GM19025 (cell line): ENCODE data around the gene SRCAP.
A peak's percentile ranks its signal among the peaks of the same experiment; 100 is the strongest.

Source experiments
- ATAC-seq: cut with Tn5 transposase; IDR thresholded peaks from one replicate; pipeline ENCODE4 v1.9.1; 2021; ENCODE audit warnings: mild to moderate bottlenecking, low read depth, moderate library complexity; ENCODE audit not compliant: unreplicated experiment

The SRCAP gene

DNA sequence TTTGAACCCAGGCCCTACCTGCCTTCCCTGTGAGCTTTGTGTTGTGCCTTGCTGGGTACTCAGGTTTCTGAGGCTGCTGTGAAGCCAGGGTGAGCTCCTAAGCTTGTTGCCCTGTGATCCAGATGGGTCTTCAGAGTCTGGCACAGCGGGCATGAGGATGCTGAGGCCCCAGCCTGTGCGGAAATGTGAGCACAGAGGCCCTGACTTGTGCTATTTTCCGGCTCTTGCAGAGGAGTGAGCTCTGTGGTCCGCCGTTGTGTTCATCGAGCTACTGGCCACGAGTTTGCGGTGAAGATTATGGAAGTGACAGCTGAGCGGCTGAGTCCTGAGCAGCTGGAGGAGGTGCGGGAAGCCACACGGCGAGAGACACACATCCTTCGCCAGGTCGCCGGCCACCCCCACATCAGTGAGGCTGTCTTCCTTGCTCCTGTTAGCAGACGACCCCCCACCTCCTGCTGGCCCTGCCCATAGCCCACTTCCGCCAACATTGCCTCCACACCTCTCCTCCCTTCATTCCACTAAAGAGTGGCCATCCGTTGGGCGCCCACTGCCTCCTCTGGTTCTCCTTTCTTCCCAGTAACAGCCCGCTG is 52.0 kb downstream of the SRCAP start:
- ATAC-seq, result no peak

DNA sequence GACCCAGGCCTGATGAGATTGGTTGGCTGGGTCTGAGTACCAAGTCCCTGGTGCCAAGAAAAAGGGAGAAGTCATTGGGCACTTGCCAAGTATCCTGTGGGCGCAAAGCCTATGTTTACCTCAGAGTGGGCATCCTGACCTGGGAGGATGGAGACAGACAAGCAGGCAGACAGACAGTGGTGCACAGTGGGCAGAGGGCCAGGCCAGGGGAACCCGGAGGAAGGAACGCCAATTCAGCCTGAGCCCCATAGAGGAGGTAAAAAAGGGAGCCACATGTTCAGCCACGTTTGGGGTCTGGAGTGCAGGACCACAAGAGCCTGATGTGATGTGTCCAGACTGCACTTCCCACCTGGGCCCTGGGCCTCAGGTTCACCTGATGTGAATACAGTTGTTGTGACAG is 54.6 kb downstream of the SRCAP start:
- ATAC-seq, result no peak

DNA sequence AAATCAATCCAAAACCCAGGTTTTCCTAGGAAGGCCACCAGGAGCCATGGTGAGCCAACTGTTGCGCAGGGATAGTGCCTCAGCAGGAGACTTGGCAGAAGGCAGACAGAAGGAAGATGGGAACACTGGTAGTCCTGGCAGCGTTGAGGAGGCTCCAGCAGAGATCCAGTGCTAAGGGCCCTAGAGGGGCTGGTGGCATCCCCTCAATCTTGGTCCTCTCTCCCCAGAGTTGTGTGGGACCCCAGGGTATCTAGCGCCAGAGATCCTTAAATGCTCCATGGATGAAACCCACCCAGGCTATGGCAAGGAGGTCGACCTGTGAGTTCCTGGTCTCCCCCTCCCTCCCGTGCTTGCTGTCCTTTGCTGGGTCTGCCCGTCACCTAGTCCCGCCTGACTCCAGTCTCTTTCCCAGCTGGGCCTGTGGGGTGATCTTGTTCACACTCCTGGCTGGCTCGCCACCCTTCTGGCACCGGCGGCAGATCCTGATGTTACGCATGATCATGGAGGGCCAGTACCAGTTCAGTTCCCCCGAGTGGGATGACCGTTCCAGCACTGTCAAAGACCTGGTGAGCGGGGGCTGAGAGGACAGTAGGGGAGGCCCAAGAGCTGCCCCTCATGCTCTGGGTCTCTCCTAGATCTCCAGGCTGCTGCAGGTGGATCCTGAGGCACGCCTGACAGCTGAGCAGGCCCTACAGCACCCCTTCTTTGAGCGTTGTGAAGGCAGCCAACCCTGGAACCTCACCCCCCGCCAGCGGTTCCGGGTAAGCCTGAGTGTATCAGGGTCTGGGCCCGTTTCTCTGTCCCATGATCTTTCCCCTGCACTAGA is 57.2 kb downstream of the SRCAP start:
- ATAC-seq, result no peak

DNA sequence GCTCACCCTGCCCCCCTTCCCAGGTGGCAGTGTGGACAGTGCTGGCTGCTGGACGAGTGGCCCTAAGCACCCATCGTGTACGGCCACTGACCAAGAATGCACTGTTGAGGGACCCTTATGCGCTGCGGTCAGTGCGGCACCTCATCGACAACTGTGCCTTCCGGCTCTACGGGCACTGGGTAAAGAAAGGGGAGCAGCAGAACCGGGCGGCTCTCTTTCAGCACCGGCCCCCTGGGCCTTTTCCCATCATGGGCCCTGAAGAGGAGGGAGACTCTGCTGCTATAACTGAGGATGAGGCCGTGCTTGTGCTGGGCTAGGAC is 57.8 kb downstream of the SRCAP start:
- no peak for ATAC-seq

DNA sequence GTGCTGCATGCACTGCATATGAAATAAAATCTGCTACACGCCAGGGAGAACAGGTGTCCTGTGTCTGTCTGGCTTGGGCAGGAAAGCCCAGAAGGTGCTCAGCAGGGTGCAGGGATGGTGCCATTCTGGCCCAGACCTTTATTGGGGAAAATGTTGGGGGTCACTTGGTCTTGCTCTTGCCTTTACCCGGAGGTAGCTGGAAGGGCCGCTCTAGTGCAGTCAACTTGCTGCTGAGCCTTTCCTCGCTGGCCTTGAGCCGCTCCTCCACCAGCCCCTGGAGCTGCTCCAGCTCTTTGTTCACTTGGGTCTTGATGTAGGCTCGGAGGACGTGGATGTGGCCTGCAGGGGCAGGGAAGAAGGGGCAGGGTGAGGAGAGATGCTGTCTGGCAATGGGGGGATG is 58.3 kb downstream of the SRCAP start:
- ATAC-seq, result no peak

DNA sequence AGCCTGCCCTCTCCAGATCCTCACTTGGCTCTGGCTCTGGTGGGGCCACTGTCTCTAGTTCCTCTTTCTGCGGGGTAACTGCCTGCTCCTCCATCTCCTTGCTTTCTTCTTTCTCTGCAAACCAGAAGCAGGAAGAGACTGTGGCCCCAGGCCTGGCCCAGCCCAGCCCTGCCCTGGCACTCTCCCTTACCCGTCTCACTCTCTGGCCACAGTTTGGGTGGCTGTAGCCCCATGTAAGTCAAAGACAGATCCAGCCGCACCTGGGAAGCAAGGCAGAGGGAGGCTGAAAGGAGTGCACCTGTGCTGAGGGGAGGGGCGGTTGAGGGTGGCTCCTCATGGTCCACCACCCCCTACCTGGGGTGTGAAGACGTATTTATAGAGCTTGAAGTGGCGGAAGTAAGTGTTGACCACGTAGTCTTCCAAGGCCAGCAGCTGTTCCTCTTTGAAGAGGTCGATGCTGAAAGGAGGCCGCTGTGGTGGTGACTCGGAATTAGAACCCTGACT is 60.1 kb downstream of the SRCAP start:
- no peak for ATAC-seq

DNA sequence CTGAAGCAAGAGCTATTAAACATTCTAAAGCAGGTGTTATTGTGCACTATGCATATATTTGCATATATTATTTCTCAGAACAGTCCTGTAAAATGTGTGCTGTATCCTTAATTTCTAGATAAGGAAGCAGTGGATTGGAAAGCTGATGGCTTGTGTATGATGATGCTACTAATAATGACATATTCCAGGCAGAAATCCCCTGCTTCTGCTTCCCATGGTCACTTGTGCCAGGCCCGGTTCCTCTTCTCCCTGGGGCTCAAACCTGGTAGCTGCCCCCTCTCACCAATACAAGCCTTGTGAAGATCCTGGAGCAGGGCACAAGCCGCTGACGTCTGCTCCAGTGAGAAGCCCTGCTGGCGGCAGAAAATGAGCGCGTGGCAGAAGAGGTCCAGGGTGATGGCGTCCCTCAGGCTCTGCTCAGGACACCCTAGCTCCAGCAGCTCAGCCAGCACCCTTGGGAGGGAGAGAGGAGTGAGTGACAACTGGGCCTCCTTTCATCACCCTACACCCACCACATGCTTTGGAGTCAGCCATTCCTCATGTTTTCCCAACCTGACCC is 61.1 kb downstream of the SRCAP start:
- no peak for ATAC-seq

DNA sequence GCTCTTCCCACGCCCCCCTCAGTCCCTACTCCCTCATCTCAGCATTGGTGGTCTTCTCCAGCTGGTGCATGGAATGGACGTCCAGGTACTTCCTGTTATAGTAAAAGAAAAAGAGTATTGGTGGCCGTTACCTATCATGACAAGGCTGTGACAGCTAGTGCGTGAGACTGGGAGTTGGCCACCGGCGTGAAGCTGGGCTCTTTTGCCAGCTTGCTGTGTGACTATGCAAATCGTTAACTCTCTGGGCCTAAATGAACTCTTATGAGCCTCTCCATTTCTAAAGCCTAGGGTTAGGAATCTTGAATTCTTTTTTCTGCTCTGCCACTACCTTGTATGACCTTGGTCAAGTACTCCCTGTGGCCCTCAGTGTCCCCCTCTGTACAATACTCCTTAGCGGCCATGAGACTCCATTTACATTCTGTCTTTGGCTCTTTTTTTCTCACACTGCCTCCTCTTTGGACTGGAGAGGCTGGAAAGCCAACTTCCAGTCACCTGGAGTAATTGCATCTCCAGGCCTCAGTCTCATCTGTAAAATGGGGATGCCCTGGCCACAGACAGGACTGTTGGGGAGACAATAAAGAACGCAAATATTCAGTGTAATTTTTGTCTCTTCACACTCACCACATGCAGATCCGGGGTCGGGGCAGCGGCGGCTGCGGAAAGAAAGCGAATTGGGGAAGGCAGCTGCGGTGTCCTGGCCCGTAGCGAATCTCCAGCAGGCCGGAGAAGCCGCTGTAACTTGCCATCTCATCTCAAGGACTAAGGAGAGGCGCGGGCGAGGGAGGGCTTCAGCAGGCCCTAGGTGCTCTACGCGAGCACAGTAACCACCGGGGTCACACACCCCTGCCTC is 61.8 kb downstream of the SRCAP start:
- no peak for ATAC-seq

DNA sequence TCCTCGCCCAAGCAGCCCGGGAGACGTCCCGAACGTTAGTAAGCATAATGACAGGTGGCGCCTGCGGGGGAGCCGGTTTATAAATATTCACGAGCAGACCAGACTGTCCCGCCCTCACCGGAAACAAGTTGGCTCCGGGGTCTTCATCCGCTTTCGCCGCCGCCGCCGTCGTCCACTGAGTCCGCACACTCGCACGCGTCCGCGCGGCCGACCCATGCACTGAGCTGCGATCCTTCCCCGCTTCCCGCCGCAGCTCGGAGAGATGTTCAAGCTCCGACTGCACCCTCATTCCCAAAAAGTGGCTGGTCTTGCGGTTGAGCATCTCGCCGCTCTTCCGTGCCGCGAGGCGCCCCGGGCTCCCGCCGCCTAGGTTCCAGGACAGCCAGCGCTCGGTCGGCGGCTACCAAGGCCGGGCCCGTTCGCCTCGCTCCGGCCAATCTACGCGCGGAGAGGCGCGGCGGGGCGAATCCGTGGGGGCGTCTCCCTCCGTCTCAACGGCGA is 62.5 kb downstream of the SRCAP start:
- peak; percentile 19 for ATAC-seq

DNA sequence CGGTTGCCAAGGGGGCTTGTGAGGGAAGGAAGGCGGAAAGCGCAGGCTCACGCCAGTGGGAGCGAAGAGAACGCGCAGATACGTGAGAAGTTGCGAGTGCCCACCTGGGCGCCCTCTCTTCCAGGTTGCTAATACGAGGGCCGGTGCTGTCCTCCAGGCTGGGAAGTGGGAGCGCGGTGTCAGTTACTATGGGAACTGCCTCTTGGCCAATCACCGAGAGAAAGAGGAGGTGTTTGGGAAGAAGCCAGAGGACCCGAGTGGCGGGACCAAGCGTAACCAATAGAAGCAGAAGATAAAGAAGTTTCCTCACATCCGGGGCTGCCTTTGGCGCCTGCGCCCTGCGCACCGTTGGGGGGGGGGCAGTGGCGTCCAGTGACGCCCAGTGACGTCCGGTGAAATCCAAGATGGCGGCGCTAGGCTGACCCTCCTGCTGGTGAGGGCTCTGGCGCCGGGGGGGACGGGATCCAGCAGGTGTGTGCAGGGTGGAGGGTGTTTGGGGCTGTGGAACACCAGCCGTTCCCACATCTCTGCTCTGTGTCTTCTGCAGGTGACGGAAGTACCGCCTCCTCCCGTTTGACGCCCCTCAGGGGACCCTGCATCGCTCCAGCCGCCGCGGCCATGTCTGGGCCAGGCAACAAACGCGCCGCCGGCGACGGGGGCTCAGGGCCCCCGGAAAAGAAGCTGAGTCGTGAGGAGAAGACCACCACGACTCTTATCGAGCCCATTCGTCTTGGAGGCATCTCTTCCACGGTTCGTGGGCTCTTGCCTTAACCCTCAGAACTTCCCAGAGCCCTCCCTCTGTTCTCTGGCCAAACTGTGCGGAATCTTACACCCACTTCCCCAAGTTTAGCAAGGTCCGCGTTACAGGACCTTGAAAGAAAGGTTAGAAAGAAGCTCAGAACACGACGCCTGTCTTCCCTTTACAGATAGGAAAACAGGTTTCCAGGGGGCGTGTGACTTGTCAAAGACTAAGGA is 63.2 kb downstream of the SRCAP start, which contains the start of the genes CFAP119 and RNF40:
CFAP119 (minus strand) TSS at position 135 of the 975 bp plus-strand sequence. CDS start 314 bp downstream, outside the sequence.
RNF40 (plus strand) TSS at position 395 of the 975 bp plus-strand sequence; CDS start at position 619, 224 bp downstream.
- peak; percentile 90 for ATAC-seq

DNA sequence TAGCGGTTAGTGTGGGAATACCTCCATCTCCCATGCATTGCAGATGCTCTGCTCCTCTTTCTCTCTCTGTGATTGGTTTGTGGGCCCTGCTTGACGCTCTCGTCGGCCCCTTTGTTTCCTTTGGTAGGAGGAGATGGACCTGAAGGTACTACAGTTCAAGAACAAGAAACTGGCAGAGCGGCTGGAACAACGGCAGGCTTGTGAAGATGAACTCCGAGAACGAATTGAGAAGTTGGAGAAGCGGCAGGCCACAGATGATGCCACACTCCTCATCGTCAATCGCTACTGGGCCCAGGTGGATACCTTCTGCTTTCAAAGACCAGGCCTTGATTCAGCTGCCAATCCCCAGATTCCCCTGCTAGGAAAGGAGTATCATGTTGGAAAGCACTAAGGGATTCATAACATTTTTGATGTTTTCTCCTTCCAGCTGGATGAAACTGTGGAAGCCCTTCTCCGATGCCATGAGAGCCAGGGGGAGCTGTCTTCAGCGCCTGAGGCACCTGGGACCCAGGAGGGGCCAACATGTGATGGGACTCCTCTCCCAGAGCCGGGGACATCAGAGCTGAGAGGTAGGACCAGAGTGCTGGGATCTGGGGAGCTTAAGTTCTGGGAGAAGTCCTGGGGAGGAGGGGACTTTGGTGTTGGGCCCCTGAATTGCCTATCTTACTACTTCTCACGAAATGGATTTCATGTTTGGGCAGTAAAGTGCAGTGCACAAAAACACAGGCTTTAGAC is 64.2 kb downstream of the SRCAP start:
- ATAC-seq, result no peak

DNA sequence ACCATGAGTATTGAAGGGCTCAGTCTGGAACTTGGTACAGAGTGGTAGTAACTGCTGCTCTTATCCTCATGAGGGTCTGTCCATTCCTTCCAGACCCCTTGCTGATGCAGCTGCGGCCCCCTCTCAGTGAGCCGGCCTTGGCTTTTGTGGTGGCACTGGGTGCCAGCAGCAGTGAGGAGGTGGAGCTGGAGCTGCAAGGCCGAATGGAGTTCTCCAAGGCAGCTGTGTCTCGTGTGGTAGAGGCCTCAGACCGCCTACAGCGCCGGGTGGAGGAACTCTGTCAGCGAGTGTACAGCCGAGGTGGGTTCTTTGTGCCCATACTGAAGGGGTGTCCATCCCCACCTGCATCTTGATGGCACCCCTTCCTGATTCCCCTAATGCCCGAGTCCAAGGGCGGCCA is 65.1 kb downstream of the SRCAP start:
- ATAC-seq, result no peak

DNA sequence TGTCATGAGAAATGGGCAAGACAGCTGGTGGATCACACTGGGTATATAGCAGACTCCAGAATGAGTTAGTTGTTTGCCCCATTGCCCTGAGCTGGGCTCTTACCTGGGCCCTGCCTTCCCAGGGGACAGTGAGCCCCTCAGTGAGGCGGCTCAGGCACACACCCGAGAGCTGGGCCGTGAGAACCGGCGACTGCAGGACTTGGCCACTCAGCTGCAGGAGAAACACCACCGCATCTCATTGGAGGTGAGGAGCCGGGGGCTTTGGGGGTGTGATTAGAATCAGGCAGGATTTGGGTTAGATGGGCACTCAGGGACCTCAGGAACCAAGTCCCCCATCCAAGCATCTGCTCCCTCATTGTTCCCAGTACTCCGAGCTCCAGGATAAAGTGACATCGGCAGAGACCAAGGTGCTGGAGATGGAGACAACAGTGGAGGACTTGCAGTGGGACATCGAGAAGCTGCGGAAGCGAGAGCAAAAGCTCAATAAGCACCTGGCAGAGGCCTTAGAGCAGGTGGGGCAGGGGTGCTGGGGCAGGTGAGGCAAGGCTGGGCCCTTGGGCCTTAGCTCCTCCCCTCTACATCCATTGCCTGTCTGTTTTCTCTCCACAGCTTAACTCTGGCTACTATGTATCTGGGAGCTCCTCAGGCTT is 66.0 kb downstream of the SRCAP start:
- no peak for ATAC-seq

DNA sequence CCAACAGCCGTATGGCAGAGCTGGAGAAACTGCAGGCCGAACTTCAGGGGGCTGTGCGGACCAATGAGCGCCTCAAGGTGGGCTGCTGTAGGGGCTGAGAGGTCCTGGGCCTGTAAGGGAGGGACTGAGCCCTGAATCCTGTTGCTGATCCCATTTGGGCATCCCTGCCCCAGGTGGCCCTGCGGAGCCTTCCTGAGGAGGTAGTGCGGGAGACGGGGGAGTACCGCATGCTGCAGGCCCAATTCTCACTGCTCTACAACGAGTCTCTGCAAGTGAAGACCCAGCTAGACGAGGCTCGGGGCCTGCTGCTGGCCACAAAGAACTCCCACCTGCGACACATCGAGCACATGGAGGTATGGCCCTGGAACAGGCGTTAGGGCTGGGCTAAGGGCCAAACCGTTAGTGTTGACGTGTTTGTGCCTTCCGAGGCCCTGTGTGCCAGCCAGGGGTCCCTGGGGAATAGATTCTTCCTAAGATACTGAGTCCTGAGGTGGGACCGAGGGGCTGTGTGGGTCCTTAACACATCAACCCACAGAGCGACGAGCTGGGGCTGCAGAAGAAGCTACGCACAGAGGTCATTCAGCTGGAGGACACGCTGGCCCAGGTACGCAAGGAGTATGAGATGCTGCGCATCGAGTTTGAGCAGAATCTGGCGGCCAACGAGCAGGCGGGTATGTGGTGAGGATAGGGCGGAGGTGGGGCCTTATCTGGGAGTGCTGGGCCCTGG is 67.4 kb downstream of the SRCAP start:
- ATAC-seq, result no peak

DNA sequence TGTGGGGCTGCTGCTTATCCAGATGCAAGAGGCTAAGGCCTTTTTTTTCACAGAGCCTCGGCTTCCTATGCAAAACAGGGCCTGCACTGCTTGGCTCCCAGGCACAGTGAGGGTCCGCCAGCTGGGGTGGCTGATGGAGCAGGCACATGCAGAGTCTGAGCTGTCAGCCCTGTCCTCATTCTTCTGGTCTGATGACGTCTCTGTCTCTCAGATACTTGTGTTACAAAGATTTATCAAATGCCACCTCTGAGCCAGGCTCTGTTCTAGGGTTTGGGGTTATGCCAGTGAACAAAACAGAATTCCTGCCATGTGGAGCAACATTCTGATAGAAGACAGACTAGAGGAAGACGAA is 67.9 kb downstream of the SRCAP start:
- ATAC-seq, result no peak

DNA sequence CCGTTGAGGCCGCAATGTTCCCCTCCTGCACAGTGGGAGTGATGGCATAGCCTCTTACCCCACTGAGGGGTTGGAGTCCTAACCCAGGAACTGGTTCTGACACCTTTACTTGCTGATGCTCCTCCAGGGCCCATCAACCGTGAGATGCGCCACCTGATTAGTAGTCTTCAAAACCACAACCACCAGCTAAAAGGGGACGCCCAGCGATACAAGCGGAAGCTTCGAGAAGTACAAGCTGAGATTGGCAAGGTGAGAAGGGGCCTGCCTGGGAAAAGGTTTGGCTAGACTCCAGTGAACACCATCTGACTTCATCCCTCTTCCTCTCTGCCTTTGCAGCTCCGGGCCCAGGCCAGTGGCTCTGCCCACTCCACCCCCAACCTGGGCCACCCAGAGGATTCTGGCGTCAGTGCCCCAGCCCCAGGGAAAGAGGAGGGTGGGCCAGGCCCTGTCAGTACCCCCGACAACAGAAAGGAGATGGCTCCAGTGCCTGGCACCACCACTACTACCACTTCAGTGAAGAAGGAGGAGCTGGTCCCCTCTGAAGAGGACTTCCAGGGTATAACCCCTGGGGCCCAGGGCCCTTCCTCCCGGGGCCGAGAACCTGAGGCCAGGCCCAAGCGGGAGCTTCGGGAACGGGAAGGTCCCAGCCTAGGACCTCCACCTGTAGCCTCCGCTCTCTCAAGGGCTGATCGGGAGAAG is 68.9 kb downstream of the SRCAP start:
- ATAC-seq, result no peak

DNA sequence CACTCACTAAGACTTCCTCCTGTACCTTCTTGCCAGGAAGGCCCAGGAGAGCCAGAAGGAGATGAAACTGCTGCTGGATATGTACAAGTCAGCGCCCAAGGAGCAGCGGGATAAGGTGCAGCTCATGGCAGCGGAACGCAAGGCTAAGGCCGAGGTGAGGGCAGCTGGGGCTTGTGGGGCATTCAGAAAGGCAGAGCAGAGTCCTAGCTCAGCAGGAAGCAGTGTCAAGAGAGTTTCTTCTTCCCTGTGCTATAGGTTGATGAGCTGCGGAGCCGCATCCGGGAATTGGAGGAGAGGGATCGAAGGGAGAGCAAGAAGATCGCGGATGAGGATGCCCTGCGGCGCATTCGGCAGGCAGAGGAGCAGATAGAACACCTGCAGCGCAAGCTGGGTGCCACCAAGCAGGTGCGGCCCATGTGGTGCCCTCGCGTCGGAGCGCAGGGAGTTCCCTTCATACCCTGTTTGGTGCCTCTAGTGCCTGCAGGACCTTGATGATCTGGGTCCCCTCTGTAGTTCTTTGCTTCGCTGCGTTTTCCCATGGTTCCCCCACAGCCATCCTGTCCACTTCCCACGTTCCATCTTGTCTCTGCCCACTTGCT is 69.7 kb downstream of the SRCAP start:
- ATAC-seq, result no peak
